GM21447 (cell line): Measurements from ENCODE around the gene RNF34.

Source experiments
- ATAC-seq: cut with Tn5 transposase; IDR thresholded peaks from one replicate; pipeline ENCODE4 v1.9.1; 2021; ENCODE audit not compliant: unreplicated experiment

The RNF34 gene

DNA sequence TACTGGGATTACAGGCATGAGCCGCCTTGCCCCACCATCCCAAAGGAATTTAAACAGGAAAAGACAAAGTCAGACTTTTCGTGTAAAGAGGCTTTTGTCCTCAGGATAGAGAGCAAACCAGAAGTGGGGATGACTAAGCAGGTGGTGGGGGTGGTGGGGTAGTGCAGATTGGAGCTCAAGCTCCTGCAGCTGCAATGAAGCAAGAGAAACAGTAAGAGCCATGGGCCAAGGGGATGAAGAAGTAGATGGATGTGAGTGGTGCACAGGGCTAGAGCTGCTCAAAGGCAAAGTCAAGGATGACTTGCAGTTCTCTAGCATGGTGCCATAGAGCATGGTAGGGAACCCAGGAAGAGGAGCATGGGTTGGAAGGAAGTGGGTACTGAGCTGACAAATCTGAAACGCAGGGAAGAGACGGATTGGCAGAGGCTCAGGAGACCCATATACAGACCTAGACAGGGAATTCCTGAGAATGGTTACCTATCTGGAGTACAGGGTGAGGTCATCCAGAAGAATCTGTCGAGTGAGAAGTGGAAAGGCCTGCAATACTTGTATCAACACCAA, 11.4 kb upstream of the RNF34 start:
- no peak for ATAC-seq

DNA sequence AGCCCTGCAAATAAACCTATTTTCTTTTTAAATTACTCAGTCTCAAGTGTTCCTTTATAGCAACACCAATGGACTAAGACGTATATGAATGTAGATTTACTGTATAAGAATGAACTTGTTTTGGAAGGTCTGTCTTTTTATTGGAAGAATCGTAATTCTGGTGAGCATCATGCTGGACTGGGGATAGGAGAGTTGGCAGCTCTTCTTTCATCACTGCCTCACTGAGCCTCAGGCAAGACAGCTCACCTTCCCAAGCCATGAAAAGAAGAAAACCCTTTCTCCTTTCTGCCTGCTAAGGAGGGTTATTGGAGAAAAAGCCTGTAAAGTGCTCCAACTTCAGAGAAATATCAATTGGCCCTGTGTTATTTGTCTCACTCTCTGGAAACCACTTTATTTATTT, 9.1 kb upstream of the RNF34 start:
- ATAC-seq = no peak

DNA sequence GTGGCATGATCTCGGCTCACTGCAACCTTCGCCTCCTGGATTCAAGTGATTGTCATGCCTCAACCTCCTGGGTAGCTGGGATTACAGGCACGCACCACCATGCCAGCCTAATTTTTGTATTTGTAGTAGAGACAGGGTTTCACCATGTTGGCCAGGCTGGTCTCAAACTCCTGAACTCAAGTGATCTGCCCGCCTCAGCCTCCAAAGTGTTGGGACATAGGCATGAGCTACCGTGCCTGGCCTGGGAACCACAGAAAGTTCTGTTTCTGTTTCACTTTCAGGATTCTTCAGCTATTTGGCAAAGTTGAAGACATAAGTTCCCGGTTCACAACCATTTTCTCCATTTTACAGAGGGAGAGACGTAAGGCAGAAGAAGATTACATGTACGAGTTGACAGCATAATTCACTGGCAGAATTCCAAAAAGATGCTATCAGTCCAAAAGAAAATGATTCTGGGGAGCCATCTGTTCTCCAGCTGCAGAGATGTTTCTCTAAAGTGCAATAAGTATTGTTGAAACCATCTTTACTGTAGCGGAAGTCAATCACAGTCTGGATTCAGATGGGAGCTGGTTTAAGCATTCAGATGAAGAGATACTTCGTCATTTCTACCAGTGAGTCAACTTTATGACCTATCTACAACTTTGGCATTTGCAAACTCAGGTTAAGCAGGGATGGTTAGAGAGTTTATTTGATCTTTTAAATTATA, 8.1 kb upstream of the RNF34 start:
- peak; percentile 72 for ATAC-seq

DNA sequence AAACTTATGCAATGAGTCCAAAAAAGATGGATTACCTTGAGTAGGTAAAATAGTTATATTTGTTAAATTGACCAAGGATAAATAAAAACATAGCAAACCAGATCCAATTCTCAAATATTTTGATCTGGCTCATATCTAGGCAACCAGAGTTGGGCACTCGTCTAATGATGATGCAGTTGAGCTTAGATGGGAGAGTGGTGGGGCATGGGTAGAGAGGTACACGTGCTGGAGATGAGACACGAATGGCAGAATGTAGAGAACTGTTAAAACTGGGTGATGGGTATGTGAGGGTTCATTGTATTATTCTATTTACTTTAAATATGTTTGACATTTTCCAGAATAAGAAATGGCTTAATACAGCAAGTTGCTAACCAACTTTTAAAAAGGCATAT, 7.6 kb upstream of the RNF34 start:
- no peak for ATAC-seq

DNA sequence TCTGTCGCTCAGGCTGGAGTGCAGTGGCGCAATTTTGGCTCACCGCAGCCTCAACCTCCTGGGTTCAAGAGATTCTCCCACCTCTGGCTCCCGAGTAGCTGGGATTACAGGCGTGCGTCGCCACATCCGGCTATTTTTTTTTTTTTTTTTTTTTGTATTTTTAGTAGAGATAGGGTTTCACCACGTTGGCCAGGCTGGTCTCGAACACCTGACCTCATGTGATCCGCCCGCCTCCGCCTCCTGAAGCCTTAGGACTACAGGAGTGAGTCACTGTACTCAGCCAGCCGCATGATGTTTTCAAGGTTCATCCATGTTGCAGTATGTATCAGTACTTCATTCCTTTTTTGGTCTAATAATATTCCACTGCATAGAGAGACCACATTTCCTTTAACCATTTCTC, 2.4 kb upstream of the RNF34 start:
- no peak for ATAC-seq

DNA sequence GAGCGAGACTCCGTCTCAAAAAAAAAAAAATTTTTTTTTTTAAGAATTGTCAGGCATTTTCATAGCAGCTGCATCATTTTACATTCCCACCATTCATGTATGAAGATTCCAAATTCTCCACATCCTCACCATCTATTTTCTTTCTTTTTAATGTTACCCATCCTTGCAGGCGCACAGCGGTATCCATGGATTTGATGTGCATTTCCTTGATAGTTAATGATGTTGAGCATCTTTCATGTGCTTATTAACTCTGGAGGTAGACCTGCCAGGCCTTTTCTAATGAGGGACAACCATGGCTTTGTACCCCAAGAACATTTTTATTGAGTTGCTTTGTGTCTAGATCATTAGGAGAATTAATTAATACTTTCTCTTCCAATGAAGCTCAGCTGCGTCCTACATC, 1.6 kb upstream of the RNF34 start:
- no peak for ATAC-seq

DNA sequence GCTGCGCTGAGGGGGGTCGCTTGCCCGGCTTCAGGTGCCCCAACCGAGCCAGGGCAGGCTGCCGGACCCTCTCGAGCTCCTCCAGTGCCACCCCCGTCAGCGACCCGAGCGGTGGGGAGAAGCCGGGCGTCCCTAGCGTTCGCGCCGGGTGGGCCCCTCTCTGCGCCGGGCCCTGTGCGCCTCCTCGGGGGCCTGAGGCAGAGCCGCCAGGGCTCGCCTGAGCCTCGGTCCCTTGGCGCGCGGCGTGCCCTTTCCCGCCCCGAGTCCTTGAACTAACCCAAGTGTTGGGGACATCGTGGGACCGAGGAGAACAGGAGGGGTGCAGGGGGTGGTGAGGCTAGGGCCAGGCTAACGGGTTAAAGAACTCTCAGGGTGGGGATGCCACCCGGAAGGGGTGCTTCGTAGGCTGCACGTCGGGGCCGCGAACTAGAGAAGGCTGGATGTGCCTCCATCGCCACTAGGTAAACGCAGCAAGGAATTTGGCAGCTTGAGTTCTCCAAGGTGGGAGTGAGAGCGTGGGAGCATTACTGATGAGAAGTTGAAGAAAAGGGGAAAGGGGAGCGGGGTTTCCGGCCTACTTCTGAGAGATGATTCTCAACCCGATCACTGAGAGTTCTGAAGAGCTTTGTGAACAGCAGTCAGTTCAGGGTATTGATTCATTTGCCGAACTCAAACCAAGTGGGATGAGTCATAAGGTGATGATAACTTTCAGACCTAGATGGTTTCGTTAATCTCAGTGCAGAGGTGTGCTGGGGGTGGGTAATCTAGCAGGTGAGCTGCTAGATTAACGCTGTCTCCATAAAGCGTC, 618 bp downstream of the RNF34 start:
- peak; percentile 42 for ATAC-seq

DNA sequence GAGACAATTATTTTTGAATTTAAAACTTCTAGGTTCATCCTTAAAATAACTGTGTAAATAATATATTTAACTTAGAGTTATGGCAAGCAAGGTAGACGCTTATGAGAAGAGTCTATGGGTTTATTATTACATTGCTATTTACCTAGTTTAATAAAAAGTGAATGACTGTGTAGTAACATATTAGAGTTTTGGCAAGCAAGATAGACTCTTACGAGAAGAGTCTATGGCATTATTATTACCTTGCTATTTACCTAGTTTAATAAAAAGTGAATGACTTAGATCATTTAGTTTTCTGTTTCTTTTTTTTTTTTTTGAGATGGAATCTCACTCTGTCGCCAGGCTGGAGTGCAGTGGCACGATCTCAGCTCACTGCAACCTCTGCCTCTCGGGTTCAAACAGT, 3.8 kb downstream of the RNF34 start:
- no peak for ATAC-seq

DNA sequence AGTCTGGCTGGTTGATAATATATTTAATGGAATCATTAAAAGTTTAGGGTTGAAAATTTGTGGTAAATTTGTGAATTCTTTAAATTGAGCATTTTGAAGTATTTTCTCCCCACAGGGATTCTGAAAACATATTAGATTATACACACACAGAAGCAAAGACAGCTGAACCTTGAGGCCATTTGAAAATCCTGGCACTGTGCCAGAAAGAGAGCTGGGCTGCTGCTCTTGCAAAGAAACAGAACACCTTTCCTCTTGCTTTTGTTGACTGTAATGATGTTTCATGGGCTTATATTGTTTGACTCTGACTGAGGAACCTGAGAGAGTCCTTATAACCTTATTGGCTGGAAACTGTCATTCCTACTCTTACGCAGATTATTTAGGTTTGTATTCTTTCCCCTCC, 4.8 kb downstream of the RNF34 start:
- no peak for ATAC-seq

DNA sequence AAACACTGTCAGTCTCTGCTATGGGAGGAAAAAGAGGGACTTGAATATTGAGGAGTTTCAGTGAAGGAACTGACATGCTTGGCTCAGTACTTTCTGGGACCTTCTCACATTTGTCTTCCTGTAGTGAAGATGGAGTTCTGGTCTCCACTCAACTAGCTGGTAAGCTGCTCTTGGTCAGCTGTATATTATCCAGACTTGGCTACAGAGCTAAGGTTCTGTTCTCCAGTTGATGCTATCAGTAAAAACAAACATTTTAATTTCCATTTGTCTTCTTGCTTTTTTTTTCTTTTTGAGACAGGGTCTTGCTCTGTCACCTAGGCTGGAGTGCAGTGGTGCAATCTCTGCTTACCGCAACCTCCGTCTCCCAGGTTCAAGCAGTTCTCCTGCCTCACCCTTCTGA, 5.3 kb downstream of the RNF34 start:
- ATAC-seq = no peak

DNA sequence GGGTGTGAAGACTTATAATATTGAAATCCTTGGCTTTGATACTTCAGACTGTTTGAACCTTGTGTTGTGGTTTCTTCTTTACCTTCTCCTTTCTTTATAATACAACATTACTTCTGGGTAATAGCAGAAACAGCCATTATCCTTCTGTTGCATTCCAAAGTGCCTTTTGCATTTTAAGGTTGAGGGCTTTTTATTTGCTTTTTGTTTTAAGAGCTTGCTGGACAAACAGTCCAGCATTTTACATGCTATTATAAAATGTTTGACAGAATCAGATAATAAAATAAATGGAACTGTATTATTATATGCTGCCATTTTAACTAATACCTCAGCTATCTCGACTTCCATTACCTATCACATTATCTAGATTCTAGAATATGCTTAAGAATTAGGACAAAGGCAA, 14.0 kb downstream of the RNF34 start:
- ATAC-seq = no peak

DNA sequence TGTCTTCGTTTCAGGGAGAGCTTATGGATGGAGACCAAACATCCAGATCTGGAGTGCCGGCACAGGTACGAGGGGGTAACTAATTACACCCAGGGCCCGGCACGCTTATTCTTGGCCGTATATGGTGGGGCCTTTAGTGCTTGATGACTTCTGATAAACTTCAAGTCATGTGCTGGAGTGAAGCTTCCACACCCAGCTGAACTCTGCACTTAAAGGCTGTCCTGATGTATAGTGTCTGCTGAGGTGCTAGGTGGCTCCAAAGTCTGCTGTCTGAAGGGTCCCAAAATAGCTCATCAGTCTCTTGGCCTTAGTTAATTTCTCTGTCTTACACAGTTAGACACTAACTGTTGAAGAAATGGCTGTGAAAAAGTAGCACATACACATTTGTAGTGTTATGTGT, 17.9 kb downstream of the RNF34 start:
- ATAC-seq = no peak

DNA sequence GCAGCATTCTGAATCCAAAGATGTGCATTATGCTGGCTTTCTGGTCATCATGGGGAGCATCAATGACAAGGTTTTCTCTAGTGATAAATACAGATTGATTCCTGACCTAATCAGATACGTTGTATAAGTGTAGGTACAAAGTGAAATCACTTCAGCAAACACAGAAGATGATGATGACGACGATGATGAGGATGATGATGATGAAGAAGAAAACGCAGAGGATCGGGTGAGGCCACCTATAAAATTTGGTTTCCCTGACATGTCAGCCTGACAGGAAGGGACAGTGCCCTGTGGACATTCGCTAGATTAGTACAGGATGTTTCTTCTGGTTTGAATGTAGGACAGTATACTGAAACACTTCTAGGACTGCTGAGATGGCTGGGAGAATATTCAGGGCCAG, 20.2 kb downstream of the RNF34 start:
- ATAC-seq = no peak

DNA sequence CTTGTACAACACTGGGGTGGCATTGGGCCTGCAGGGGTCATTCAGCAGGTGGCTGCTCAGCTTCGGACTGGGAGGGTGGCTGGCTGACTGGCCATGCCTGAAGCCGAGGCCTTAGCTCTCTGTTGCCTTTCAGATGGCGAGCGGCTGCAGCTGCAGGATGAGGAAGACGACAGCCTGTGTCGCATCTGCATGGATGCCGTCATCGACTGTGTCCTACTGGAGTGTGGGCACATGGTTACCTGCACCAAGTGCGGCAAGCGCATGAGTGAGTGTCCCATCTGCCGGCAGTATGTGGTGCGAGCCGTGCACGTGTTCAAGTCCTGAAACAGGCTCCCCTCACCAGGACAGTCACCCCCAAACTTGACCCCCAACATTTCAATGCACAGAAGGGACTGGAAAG, 23.3 kb downstream of the RNF34 start:
- no peak for ATAC-seq

DNA sequence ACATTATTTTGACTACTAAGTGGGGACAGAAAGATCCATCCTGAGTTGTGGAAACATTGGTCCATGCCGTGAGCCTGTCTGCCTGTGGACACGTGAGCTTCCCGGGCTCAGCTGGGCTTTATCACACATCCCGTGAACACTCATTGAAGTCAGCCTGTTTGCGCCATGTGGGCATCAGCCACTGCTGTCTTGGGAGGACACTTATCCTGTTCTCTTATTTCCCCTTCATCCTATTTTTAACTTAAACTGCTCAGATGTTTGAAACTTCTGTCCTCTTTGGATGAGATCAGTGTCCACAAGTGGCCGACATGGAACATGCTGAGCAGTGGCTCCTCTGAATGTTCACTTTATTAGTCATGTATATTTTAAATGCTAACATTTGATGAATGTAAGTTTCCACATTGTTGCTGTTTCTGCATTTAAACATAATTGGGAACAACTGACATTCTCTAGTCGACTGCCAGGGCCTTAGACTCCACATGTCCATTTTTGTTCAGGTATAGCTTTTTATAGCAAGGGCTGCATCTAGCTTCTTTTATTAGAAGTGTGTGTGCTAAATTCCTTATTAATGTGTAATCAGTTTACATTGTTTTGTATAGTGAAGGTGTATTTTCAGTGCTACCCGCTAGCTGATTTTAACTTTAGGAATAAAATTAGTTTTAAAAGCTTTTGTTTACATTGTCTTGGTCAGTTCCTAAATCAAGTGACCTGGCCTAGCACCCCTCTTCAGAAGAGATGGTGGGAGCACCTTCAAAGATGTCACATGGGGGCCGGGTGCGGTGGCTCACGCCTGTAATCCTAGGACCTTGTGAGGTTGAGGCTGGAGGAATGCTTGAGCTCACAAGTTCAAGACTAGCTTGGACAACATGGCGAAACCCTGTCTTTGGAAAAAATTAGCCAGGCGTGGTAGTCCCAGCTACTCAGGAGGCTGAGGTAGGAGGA, 24.0 kb downstream of the RNF34 start:
- ATAC-seq = no peak

DNA sequence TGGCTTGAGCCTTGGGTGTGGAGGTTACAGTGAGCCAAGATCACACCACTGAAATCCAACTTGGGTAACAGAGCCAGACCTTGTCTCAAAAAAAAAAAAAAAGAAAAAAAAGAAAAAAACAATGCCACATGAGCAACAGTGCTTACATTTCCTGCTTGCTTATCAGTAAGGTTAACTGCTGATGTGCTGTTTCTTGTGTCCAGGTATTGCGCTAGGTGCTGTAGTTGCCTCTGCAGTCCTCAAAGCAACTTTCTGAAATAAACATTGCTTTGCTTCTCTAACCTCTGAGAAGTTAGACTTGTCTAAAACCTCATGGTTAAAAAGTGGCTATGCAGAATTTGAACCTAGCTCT, 24.7 kb downstream of the RNF34 start:
- ATAC-seq = no peak

DNA sequence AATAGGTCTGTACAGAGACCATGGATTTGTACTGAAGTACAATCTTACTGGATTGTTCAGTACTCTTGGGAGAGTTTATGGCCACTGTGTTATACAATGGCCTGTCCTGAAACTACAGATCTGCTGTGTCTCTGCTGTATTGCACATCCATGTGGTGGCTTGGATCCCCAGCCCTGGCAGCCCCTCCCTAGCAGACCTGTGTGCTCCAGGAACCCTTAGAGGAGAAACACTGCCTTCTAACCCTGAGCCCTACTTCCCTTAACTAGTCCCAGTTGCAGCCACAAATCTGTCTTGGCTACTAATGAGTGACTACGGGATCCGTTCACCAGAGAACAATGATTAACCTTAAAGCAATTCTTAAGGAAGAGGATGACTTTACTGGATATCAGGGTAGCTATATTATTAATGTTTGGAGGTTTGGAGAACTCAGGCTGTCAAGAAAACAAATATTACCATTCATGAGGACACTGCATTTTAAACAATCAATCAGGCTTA, 27.7 kb downstream of the RNF34 start:
- no peak for ATAC-seq

DNA sequence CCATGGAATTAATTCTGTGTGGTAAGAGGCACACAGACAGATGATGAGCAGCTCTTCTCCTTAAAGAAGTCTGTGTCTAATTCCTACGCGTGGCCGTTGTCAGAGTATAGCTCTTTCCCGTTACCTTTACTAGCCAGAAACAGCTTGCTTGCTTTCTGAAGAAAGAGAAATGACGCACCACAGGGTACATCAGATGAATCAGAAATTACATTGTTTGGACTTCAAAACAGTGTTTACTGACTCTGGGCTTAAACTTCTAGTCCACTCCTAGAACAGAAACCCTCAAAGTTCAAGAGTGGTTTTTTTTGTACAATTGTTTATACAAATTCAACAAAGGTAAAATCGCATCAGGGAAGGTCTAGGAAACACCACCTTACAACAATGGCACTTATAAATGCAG, 29.0 kb downstream of the RNF34 start:
- ATAC-seq = no peak

DNA sequence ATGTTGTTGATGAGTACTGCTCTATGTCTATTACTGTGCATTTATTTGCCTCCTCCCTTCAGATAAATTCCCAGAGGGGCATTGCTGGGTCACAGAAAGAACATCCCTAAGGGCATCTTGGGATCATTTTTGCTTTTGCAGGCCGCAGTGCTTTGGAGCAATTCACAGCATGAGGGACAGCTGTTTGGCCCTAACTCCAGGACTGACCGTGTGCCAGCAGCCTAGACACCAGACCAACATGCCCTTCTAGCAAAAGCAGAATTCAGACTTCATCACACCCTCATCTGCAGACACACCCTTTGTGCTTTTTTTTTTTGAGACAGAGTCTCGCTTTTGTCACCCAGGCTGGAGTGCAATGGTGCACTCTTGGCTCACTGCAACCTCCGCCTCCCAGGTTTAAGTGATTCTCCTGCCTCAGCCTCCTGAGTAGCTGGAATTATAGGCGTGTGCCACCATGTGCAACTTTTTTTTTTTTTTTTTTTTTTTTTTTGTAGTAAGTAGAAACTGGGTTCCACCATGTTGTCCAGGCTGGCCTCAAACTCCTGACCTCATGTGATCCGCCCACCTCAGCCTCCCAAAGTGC, 31.0 kb downstream of the RNF34 start:
- no peak for ATAC-seq

DNA sequence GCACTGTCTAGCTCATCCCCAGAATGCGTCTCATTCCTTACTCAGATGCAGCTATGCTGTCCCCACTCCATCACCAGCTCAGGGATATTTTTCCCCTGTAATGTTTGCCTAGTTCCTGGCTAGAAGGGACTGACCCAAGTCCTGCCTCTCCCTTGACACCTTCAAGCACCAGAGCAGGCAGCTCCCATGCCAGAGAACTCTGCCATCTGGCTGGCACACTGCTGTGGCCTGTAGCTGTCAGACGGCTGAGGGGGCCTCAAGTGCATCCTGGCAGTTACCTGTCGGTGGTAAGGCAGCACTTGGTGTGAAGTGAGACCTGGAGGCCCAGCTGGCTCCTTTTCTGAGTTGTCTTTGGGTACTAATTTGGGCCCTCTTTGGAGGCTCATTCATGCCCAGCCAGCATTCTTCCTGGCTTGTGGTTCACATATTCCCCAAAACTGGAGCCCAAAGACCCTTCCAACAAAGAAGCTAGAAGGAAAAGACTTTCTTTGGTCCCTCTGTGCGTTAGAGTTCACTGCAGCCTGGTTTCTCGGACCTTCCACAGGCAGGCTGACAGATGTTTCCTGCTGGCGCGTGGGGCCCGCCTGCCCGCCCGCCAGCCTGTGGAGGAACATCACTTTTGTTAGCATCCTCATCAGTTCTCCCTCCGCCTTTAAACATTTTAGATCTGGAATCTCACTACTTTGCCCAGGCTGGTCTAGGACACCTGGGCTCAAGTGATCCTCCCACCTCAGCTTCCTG, 33.0 kb downstream of the RNF34 start:
- no peak for ATAC-seq
